ENCODE measurements around the gene MARS1.
A peak's percentile ranks its signal among the peaks of the same experiment; 100 is the strongest.

Gene MARS1

DNA sequence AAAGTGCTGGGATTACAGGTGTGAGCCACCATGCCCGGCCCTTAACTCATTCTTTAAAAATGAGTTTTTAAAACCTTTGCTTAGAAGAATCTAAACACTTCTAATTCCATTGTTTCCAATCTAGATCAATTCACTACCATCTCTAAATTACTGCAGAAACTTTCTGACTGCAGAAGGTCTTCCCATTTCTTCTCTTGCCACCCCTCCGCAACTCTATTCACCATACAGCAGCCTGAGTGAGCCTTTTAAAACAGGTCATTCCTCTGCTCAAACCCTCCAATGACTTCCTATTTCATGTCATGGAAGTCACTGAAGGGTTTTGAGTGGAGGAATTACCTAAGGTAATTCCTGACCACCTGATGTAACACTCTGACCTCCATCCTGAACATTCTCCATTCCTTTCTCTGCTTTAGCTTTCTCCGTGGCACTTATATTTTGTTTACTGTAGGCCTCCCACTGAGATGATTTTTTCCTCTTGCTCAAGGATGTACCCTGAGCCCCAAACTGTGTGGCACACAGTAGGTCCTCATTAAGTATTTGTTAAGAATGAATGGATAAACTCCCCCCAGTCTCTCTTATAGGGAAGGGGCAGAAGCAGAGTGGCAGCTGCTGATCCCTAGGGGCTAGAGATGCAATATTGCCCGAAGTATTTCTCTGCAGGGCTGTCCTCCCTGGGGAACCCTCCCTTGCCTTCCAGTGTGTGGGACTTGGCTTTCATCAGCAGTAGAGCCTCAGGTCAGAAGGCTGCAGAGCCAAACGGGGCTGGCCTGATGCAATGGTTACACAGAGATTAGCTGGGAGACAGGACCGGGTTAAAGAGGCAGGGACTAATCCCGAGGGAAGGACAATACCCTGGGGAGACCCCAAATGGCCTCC lies 31.3 kb downstream of the MARS1 start:
- DNase-seq = peak; percentile 42

DNA sequence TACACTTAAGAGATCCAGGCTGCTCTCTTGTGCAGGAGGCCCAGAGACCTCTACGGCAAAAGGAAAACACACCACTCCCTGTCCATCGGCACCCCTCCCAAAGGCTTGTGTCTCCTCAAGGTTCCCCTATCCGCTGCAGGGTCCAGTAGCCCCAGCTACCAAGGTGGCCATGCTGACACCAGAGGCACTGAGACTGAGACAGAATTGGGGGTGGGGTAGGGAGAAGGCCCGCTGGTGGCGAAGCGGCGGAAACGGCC lies 31.9 kb downstream of the MARS1 start:
- peak; percentile 61 for DNase-seq

DNA sequence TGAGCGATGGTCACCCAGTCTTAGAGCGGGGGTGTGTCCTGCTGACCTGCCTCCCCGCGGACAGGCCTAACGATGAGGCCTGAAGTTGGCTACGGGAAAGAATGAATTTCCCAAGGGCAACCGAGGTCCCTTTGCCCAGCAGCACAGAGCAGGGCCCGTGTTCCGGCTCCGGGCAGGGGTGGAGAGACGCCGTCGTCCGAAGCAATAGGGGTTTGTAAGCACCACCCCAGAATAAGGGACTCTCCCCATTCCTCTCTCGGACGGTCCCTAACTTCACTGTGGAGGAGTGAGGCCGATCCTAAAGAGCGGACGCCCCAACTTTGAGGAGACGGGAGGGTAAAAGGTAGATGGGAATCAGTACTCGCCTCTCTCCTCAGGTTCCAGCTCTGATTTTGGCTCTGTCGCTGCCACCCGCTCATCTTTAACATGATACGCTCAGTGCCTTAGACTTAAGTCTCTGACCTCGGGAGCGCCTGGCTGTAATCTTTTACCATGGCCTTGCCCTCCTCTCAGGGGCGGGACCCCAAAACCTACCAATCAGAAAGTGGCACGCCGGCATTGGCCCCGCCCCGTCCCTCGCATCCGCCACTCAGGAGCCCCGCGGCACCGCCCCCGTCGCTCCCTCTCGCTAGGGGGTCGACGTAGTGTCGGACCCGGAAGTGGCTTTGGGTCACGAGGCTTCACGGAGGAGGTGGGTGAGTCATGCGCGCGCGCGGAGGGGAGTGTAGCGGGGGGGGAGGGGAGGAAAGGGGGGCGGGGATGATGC lies 32.4 kb downstream of the MARS1 start, which contains the start of gene DDIT3:
Gene DDIT3, minus strand, starts transcription at position 462 of the 766 bp plus-strand sequence. CDS start 3,108 bp downstream, outside the sequence.
- DNase-seq = peak; percentile 100

DNA sequence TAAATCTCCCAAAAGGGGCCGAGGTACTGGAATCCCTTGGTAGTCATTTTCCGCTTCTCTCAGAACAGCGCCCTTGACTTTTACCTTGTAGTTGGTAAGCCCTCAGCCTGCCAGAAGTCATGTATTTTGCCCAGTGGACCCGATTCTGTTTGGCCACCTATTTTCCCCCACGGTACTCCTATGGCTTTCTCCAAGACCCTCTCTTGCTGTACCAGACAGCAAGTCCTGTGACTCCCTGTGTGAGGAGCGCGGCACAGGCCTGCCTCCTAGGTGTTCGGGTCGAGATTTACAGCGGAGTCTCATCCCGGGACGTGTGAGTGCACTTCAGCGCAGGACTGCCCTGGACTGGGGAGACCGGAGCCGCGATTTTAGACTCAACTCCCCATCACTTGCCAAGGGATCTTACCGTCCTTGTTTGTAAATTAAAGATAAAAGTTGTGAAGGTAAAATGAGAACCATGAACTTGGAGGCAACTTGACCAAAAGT lies 33.7 kb downstream of the MARS1 start:
- DNase-seq = no peak

DNA sequence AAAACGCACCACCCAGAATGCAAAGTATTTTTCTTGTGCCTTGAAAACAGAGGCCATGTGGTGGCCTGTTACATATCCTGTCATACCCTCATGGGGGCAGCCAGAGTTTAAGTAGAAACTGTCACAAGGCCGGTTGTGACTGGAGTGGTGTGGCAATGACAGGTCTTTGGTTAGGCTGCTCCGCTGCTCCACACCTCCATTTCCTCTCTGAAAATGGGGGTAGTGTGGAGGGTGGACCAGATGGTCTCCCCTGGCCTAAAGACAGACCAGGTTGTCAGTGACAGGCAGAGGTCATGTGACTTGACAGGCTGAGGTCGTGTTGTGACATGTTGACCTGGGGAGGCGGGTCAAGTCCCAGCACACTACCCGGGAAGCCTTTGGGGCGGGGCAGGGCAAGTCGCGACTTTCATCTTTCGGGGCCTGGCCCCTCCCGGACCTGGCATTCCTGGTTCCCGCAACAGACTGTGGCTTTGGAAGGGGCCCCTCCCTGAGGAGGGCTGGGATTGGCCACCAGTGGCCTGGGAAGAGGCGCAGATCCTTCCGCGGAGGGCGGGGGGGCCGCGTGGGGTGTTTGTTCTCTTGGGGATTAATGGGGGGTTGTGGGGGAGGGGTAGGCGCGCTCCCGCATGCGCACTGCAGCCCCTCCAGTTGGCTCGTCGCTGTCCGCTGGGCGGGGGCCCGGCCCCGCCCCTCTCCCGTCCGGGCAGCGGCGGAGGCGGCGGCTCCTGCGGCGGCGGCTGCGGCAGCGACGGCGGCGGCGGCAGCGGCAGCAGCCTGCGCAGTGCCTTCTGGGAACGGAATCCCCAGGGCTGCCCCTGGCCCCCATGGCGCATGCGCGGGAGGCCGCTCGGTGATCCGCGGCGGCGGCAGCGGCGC lies 34.4 kb downstream of the MARS1 start, which contains the start of gene MBD6:
Gene MBD6, plus strand, starts transcription at position 814 of the 876 bp plus-strand sequence. CDS start 1,480 bp downstream, outside the sequence.
- DNase-seq = peak; percentile 94

DNA sequence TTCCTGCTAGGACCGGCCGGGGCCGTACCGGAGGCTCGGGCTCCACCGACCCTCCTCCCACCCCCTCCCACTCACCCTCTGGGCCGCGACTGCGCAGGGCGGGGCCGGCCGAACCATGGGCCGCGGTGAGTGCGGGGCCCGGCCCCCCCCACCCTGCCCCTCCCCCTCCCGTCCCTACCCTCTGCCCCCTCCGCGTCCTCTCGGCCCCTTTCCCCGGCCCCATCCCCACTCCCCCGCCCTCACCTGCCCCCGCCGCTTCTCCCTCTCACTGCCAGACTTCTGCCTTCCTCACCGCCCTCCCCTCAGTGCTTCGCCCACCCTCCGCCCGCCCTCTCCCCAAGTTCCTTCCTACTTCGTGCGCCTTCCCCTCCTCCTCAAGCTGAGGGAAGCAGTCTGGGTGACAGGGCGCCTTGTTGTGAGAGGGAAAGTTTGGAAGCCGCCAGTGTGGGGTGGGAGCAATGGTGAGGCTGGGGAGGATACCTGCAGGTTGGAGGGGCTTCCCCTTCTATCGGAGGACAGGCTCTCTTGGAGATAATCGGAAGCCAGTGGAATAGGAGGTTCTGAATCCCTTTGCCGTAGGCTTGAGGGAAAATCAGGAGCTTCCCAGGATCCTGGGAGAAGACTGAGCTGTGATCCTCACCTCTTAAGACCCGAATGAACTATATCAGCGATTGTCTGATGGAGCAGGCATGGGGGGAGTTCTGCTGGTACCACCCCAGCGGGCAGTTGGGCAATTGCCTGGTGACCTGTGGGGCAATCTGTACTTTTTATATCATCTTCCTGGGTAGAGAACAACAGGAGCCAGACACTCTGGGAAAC lies 35.2 kb downstream of the MARS1 start:
- DNase-seq = peak; percentile 61

DNA sequence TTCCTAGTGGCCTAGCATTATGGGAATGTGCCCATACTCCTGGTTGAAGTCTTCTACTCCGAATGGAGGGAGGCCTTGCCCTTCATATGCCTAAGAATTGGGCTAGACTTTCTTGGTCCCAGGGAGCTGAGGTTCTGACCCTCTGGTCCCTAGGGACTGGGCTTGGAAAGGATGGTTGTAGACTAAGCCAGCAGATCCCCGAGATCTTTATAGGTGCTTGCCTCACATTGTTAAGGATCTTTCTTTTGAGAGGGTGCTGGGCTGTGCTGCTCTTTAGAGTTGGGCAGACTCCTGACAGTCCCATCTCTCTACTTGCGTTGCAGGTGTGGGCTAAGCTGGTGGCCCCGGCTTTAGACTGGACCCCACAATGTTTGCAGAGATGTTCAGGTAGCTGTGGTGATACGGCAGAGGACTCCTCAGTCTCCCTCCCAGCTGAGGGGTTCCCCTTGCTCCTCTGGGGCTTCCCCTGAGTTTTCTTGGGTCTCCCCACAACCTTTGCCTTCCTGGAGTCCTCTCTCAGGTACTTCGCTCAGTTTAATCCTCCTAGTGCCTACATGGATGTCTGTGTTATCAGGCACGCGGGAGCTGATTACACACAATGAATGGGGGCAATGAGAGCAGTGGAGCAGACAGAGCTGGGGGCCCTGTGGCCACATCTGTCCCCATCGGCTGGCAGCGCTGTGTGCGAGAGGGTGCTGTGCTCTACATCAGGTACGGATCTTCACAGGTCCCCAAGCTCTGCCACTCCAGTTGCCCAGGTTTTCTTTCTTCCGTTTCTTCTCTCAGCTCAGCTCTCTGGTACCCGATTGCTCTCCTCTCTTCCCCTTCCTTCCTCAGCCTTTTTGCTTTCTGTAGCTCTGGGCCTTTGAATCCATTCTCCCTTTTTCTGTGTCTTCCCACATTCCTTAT lies 36.1 kb downstream of the MARS1 start:
- DNase-seq = no peak

DNA sequence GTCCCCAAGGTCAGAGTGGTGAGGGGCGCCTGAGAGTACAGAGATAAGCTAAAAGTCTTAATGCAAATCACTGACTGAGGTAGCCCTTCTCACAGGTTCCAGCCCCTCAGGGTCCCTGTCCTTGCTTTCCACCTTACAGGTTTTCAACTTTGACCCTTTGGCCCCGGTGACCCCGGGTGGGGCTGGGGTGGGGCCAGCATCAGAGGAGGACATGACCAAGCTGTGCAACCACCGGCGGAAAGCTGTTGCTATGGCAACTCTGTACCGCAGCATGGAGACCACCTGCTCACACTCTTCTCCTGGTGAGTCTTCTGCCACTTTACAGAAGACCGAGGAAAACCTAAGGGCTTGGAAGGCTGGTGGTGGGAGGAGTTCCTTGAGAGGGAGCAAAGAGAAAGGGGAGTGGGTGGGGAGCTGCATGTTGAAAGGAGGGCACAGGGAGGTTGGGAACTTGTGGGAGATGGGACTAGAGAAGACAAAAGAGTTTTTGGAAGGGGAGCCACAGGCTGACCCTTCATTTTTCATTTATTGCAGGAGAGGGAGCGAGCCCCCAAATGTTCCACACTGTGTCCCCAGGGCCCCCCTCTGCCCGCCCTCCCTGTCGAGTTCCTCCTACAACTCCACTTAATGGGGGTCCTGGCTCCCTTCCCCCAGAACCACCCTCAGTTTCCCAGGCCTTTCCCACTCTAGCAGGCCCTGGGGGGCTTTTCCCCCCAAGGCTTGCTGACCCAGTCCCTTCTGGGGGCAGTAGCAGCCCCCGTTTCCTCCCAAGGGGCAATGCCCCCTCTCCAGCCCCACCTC lies 37.1 kb downstream of the MARS1 start:
- no peak for DNase-seq

DNA sequence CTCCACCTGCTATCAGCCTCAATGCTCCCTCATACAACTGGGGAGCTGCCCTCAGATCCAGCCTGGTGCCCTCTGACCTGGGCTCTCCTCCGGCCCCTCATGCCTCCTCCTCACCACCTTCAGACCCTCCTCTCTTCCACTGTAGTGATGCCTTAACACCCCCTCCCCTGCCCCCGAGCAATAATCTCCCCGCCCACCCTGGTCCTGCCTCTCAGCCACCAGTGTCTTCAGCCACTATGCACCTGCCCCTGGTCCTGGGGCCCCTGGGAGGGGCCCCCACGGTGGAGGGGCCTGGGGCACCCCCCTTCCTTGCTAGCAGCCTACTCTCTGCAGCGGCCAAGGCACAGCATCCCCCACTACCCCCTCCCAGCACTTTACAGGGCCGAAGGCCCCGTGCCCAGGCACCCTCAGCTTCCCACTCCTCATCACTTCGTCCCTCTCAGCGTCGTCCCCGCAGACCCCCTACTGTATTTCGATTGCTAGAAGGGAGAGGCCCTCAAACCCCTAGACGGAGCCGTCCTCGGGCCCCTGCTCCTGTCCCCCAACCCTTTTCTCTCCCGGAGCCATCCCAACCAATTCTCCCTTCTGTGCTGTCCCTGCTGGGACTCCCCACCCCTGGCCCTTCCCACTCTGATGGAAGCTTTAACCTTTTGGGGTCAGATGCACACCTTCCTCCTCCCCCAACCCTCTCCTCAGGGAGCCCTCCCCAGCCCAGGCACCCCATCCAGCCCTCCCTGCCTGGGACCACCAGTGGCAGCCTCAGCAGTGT lies 37.9 kb downstream of the MARS1 start:
- no peak for DNase-seq

DNA sequence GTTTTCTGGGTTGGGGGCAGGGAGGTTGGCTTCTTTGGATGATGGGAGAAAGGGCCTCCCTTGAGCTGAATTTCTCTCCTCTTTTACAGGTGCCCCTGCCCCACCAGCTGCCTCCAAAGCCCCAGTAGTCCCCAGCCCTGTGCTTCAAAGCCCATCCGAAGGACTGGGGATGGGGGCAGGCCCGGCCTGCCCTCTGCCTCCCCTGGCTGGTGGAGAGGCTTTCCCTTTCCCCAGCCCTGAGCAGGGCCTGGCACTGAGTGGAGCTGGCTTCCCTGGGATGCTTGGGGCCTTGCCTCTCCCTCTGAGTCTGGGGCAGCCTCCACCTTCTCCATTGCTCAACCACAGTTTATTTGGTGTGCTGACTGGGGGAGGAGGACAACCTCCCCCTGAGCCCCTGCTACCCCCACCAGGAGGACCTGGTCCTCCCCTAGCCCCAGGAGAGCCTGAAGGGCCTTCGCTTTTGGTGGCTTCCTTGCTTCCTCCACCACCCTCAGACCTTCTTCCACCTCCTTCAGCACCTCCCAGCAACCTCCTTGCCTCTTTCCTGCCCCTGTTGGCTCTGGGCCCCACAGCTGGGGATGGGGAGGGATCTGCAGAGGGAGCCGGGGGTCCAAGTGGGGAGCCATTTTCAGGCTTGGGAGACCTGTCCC lies 38.7 kb downstream of the MARS1 start:
- no peak for DNase-seq

DNA sequence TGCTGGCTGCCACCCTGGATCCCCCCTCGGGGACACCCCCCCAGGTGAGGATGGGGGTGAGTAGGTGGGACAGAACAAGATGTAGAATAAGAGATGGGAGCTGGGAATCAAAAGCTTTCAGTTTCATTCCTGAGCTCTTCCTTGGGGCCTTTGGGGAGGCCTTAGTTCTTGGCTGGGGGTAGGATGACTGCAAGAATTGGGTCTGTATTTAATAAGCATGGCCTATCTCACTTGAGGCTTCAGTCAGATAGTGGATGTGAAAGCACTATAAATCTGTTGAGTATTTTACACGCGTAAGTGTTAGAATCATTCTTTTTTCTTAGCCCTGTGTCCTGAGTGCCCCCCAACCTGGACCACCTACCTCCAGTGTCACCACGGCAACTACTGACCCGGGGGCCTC lies 39.3 kb downstream of the MARS1 start:
- no peak for DNase-seq

DNA sequence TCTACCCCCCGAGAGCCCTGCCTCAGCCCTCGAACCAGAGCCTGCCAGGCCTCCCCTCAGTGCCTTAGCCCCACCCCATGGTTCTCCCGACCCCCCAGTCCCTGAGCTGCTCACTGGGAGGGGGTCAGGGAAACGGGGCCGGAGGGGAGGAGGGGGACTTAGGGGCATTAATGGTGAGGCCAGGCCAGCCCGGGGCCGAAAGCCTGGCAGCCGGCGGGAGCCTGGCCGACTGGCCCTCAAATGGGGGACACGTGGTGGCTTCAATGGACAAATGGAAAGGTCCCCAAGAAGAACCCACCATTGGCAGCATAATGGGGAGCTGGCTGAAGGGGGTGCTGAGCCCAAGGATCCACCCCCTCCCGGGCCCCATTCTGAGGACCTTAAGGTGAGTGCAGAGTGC lies 40.3 kb downstream of the MARS1 start:
- no peak for DNase-seq

DNA sequence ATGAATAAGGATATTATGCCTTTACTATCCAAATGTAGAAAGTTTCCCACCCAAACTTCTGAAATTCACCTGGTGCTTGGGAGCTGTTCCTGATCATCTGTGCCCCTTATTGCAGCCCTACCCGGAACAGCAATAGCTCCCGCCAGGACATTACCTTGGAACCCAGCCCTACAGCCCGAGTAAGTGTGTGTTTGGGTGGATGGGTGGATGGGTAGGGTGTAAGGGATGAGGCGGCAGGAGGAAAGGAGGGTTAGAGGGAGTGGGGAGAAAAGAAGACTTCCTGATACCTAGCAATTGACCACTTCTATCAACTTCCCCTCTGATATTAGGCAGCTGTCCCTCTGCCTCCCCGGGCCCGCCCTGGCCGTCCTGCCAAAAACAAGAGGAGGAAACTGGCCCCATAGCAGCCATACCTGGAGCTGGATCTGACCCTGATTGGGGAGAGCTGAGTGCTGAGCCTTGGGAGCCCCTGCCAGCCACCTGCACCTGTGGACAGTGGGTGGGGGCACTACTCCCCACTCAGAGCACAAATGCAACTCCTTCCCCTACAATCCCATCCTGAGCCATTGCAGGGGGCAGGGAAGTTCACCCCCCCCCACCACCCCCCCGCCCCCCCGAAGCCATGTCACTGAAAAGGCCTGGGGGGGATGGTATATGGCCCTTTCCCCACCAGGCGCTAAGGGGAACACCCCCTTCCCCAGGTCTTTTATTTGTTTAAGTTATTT lies 41.1 kb downstream of the MARS1 start:
- no peak for DNase-seq

DNA sequence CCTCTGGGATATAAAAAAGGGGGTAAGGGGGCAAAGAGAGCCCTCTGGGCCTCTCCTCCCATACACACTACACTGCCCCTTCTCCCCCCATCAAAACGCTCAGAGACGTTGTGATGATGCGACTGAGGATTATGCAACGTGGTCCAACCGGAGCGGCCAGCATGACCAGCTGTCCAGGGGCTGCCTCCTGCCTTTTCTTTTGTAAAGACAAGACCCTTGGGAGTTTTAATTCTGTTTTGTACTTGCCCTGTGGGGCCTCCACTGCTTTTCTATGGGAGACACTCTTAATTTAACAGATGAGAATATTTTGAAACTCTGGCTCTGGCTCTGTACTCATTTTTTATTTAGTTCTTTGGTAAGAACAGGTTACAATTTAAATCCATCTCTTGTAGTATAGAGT lies 42.0 kb downstream of the MARS1 start:
- DNase-seq = no peak

DNA sequence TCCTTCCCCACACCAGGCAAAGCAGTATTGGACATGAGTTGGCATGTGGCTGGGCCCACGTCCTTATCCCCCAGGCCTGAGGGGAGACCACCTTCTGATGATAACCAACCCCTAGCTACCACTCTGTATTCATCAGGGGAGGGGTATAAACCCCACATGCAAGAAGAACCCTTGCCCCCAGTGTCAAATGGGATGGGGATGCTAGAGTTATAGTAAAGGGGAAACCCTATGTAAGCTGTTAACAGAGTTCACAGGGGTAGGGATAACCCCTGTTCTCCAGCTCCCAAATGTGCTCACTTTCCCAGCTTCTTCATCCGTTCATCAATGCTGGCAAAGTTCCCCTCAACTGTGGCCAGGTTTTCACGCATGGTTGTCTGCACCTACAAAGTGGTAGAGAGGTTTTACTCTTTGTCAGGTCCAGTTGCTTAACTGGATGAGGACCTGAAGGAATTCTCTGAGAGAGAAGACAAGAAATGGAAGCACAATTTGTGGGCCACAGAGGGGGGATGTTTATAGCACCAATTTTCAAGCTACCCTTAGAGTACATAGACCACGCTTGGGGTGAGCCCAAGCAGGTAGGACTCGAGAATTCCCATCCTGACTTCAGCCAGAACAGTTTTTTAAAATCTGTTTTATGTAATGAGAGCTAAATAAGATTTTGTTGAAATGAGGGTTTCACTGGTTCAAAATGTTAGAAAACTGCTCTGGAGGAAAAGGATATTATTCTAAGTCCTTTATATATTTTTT lies 42.7 kb downstream of the MARS1 start:
- no peak for DNase-seq

DNA sequence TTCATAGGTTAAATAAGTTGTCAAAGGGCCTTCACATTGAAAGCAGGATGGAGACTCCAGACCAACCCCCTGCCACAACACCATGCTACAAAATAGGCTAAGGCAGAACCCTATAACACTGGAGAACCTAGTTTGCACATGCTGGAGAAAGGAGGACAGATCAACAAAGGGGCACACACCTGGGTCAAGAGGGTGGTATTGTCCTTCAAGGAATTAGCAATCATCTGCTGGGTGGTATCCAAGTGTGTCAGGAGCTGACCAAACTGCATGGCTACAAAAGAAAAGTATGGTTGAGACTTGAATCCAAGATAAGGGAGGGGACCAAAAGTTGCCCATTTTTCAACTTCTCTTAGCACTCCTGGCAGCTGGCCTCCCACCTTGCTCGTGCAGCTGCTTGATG lies 44.0 kb downstream of the MARS1 start:
- DNase-seq = no peak

DNA sequence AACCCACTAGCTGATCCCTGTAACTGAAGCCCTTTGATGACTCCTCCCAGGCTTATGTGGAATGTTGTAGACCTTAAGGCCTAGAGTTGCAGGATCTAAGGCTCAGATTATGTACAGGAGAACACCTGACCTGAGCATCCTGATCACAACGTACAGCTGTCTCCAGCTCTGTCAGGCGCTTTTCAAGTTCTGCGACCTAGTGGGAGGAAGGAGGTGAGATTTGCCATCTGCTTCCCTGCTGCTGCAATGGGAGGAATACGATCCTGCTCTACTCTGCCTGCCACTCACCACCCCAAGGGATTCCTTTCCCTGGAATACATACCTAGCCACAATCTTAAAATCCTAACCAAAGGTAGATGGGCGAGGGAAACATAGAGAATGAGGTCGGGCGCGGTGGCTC lies 45.2 kb downstream of the MARS1 start:
- no peak for DNase-seq
